ENCODE measurements around the gene RNF213.

GRCh38 chr17:80429356-80430275 is 169.0 kb downstream of the RNF213 start:
- TF ChIP-seq POLR2A (IDR thresholded peaks at IDR 0.05) (no peak), CTCF (IDR thresholded peaks at IDR 0.05) (no peak)
